ENCODE results near the gene FLVCR1. TPM values are rescaled to one million over a fixed set of nuclear protein-coding genes. Genes with fewer than 3 reads are reported as not detected.

The FLVCR1 gene
- total RNA-seq, 1 donor from 2014 or later: 11.3 TPM

GRCh38 chr1:212930986-212931678, 73.1 kb downstream of the FLVCR1 start:
- no peaks in the 10 kb centered on the region for H3K4me1 ChIP-seq
- intact Hi-C loops (cut with DNase I): no loop called here
- no peak overlapping the region for H3K4me3 ChIP-seq
- no peak for TF ChIP-seq CTCF (IDR thresholded peaks at IDR 0.05)
- H3K27me3 ChIP-seq: no peaks in the 10 kb centered on the region
- H3K9me3 ChIP-seq: no peaks in the 10 kb centered on the region
- ATAC-seq: no peak
- DNase-seq: no peak
- H3K36me3 ChIP-seq: no peaks in the 10 kb centered on the region
- H3K27ac ChIP-seq: no peak overlapping the region

DNA sequence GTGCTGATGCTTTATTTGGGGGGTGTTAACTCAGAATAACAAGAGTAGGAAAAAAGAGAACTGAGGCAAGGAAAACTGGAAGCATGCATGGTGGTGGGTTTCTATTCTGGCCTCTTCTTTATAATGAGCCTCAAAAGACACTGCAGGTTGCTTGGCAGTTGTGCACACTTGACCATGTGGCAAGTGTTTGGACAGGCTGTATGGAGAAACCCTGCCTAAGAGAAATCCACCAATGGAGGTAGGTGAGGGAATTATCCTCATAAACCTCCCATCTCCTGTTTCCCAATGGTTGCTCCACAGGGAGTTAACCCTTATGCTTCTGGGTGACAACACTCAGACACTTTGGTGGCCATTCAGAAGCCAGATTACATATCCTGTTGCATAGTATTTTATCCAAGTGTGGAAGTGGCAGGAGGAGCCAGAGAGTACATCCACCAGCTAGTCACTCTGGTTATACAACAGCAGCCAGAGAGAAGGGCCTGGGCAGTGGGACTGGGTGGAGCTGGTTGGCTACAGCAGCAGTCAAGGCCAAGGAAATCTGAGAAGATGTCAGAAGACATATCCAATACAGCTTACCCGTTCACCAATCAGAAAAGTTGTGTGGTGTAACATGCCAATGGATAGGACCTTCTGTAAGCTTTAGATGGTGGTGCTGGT, 75.9 kb downstream of the FLVCR1 start:
- Histone ChIP-seq H3K27me3 (no peaks in the 10 kb centered on the region), H3K9me3 (no peaks in the 10 kb centered on the region), H3K4me3 (no peak overlapping the region), H3K36me3 (no peaks in the 10 kb centered on the region), H3K4me1 (no peaks in the 10 kb centered on the region), H3K27ac (no peak overlapping the region)
- ATAC-seq: no peak
- DNase-seq: no peak
- intact Hi-C loops (cut with DNase I): no loop called here
- no peak for TF ChIP-seq CTCF (IDR thresholded peaks at IDR 0.05)

DNA sequence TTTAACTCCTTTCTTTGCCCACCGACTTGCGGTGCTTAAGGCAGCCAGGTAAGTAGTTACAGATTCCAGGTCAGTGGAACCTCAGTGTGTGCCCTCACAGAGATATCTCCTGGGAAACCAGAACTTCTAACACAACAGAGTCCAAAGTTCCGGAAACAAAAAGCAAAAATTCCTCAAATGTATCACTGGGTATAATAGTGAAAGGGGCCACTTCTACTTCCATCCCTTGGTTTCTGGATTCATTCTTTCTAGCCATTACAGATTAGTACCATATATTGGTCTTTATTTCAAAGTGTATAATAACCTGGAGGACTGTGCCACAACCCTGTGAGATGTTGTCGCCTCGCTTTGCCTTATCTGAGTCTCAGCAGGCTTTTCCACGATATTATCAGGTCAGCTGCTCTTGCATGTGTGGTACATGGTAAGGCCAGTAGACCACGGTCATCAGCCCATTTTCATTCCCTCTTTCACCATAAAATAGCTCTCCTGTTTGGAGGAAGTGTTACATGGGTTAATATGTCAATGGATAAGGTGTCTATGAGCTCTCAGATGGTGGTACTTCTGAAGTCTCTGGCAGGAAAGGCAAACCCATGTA, 77.4 kb downstream of the FLVCR1 start:
- DNase-seq (no peak), ATAC-seq (no peak)

GRCh38 chr1:212937034-212937433, 79.0 kb downstream of the FLVCR1 start:
- no peak for ATAC-seq
- intact Hi-C loops (cut with DNase I): no loop called here
- no peak overlapping the region for H3K4me3 ChIP-seq
- H3K9me3 ChIP-seq: no peaks in the 10 kb centered on the region
- H3K27ac ChIP-seq: no peak overlapping the region
- no peaks in the 10 kb centered on the region for H3K4me1 ChIP-seq
- TF ChIP-seq CTCF (IDR thresholded peaks at IDR 0.05): no peak
- no peaks in the 10 kb centered on the region for H3K27me3 ChIP-seq
- H3K36me3 ChIP-seq: no peaks in the 10 kb centered on the region
- DNase-seq: no peak

More for the DNA sequence above, 77.4 kb downstream of the FLVCR1 start:
- no peak for TF ChIP-seq CTCF (IDR thresholded peaks at IDR 0.05)
- Histone ChIP-seq H3K36me3 (no peaks in the 10 kb centered on the region), H3K4me3 (no peak overlapping the region), H3K27me3 (no peaks in the 10 kb centered on the region), H3K9me3 (no peaks in the 10 kb centered on the region), H3K27ac (no peak overlapping the region), H3K4me1 (no peaks in the 10 kb centered on the region)
- intact Hi-C loops (cut with DNase I): no loop called here

DNA sequence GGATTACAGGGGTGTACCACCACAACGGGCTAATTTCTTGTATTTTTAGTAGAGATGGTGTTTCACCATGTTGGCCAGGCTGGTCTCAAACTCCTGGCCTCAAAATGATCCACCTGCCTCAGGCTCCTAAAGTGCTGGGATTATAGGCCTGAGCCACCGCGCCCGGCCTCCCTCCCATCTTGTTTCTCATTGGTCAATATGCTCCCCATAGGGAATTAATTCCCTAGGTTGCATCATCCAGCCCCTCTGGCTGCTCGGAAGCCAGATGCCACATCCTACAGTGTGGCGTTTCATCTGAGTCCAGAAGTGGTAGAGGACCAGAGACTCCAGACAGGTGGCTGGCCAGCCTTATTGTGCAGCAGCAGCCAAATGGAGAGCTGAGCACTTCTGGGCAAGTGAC, 80.8 kb downstream of the FLVCR1 start:
- no peak overlapping the region for H3K27ac ChIP-seq
- DNase-seq (peak; percentile 36), ATAC-seq (no peak)
- intact Hi-C loops (cut with DNase I): no loop called here
- no peak overlapping the region for H3K4me3 ChIP-seq
- TF ChIP-seq CTCF (IDR thresholded peaks at IDR 0.05): no peak
- no peaks in the 10 kb centered on the region for H3K4me1 ChIP-seq
- no peaks in the 10 kb centered on the region for H3K9me3 ChIP-seq
- H3K27me3 ChIP-seq: no peaks in the 10 kb centered on the region
- no peaks in the 10 kb centered on the region for H3K36me3 ChIP-seq
